Stomach (tissue), 9 donors: ENCODE measurements around the gene NPAS3. TPM values are rescaled to one million over a fixed set of nuclear protein-coding genes. Genes with fewer than 3 reads are reported as not detected.

Experiments used
- DNase-seq, 2 donors: peaks; one replicate each; pipeline versions ENCODE4 v3.0.0 to v3.0.0-alpha.2; 2013 to 2019
- H3K27ac ChIP-seq, 5 donors: fragments of 200-600 bp in 4 of 5; sonication (generic) in 4 of 5; one replicate each; pipeline ENCODE4 v1.5.1; 2013 to 2019; ENCODE audit warnings: mild to moderate bottlenecking in 1 of 5, moderate library complexity in 1 of 5
- H3K27me3 ChIP-seq, 3 donors: fragments of 200-600 bp; sonication (generic); one replicate each; pipeline ENCODE4 v1.5.1; 2017 to 2019; ENCODE audit warnings: mixed run types in 1 of 3
- H3K36me3 ChIP-seq, 4 donors: fragments of 200-600 bp; sonication (generic); 1 replicate in 3 of 4; 2 replicates in 1 of 4; pipeline ENCODE4 v1.5.1; 2016 to 2019
- H3K4me1 ChIP-seq, 4 donors: fragments of 200-600 bp; sonication (generic); one replicate each; pipeline ENCODE4 v1.5.1; 2016 to 2019
- H3K4me3 ChIP-seq, 4 donors: fragments of 200-600 bp; sonication (generic) in 3 of 4; one replicate each; pipeline ENCODE4 v1.5.1; 2016 to 2019; ENCODE audit warnings: mild to moderate bottlenecking in 1 of 4
- H3K9me3 ChIP-seq, 4 donors: fragments of 200-600 bp; sonication (generic); one replicate each; pipeline ENCODE4 v1.5.1; 2016 to 2019
- EP300 ChIP-seq: sonication (generic); formaldehyde crosslinking; IDR thresholded peaks from one replicate; pipeline ENCODE4 v1.6.1; 2017; ENCODE audit warnings: antibody characterized with exemption
- POLR2A ChIP-seq, 4 donors: fragments of 450-650 bp; IDR thresholded peaks; one replicate each; pipeline ENCODE4 v1.6.1; 2016; ENCODE audit warnings: antibody characterized with exemption in 4 of 4, control low read depth in 2 of 4, mild to moderate bottlenecking in 1 of 4, moderate library complexity in 1 of 4
- POLR2AphosphoS5 ChIP-seq, 3 donors: sonication (generic); formaldehyde crosslinking; IDR thresholded peaks; one replicate each; pipeline ENCODE4 v1.6.1; 2016; ENCODE audit warnings: antibody characterized with exemption in 3 of 3
- WGBS, 5 donors: extraction: QIAGEN DNeasy Blood & Tissue Kit in 3 of 5; methylation state at CpG; one replicate each; pipeline versions ENCODE4 v1.1.5 to v1.1.7; 2013 to 2018; 5-methylcytosine and 5-hydroxymethylcytosine counted together
- intact Hi-C: fragments of 100-400 bp; cut with DNase I; formaldehyde crosslinking; loops from one replicate; pipeline ENCODE4 v1.15.1; 2023; ENCODE audit warnings: low total_unique reads
- polyA plus RNA-seq, 3 donors: library from polyadenylated mRNA; stranded (reverse); fragments of 200-250 nt; gene quantifications; one replicate each; pipeline ENCODE4 v1.2.3, GENCODE V29; 2013
- total RNA-seq, 5 donors: library from RNA; depleted of rRNA; stranded (reverse); fragments of >200 nt; gene quantifications; one replicate each; pipeline versions ENCODE4 v1.1.0 to v1.2.3, GENCODE V29; 2014 to 2016
- TF ChIP-seq, protein P1 (sequence below), 7 experiments: fragments of 450-650 bp in 4 of 7; fragments of 200-600 bp in 3 of 7; sonication (generic) in 3 of 7; IDR thresholded peaks; one replicate each; pipeline ENCODE4 v1.5.1; 2016 to 2019; ENCODE audit warnings: antibody characterized with exemption in 7 of 7, control low read depth in 2 of 7, mild to moderate bottlenecking in 1 of 7
- donor health status: healthy with polysubstance abuse.
- donor health status: Bipolar disorder and iron deficiency.
- donor health status: healthy.

The NPAS3 gene
- total and polyA plus RNA-seq, 8 donors = under 0.01 to 7.9 (median 0.76) TPM; not detected in 1

DNA sequence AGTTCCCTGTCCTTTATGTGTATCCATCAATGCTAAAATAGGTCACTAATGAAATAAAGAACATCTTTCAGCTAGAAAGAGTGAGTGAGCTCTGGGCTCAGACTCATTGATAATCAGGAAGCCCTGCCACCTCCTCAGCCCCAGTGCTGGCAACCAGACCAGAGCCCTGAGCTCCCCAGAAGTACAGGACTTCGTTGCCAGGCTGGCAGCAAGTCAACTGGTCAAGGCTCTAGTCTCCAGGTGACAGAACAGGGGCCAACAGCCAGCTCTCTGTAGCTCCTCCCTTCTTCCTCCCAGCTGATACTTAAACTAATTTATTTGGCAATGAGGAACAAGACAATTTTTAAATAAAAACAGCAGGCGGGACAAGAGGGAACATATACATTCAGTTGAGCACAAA lies 866.9 kb downstream of the NPAS3 start:
- H3K36me3 ChIP-seq = no peaks in the 10 kb centered on the region
- no peak for DNase-seq
- intact Hi-C loops = no loop called here
- H3K9me3 ChIP-seq = no peaks in the 10 kb centered on the region
- H3K4me1 ChIP-seq = peaks cover 0 to 1% (median 0%) of the 10 kb centered on the region in 4 donors
- H3K27me3 ChIP-seq = peaks cover 0 to 14% (median 5%) of the 10 kb centered on the region in 3 donors
- TF ChIP-seq POLR2A (IDR thresholded peaks at IDR 0.05) = no peak
- TF ChIP-seq EP300 = no peak
- TF ChIP-seq, protein P1, sequence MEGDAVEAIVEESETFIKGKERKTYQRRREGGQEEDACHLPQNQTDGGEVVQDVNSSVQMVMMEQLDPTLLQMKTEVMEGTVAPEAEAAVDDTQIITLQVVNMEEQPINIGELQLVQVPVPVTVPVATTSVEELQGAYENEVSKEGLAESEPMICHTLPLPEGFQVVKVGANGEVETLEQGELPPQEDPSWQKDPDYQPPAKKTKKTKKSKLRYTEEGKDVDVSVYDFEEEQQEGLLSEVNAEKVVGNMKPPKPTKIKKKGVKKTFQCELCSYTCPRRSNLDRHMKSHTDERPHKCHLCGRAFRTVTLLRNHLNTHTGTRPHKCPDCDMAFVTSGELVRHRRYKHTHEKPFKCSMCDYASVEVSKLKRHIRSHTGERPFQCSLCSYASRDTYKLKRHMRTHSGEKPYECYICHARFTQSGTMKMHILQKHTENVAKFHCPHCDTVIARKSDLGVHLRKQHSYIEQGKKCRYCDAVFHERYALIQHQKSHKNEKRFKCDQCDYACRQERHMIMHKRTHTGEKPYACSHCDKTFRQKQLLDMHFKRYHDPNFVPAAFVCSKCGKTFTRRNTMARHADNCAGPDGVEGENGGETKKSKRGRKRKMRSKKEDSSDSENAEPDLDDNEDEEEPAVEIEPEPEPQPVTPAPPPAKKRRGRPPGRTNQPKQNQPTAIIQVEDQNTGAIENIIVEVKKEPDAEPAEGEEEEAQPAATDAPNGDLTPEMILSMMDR (IDR thresholded peaks at IDR 0.05) = no peak
- H3K27ac ChIP-seq = no peak overlapping the region
- no peak overlapping the region for H3K4me3 ChIP-seq
- WGBS, 5 donors = 12 to 54% (median 37%) methylated on average over 2 of the region's 2 CpGs

GRCh38 chr14:33806905-33807304 lies 868.2 kb downstream of the NPAS3 start:
- Histone ChIP-seq H3K27ac (no peak overlapping the region), H3K4me3 (no peak overlapping the region), H3K36me3 (no peaks in the 10 kb centered on the region), H3K27me3 (peaks cover 0 to 6% (median 0%) of the 10 kb centered on the region in 3 donors), H3K9me3 (no peaks in the 10 kb centered on the region), H3K4me1 (no peaks in the 10 kb centered on the region)
- intact Hi-C loops = no loop called here
- no peak for DNase-seq
- 53 to 74% (median 61%) methylated on average over 2 of the region's 2 CpGs for WGBS, 5 donors
- TF ChIP-seq, protein P1 (IDR thresholded peaks at IDR 0.05) = no peak
- TF ChIP-seq POLR2A (IDR thresholded peaks at IDR 0.05) (no peak), POLR2AphosphoS5 (IDR thresholded peaks at IDR 0.05) (no peak), EP300 (no peak)

DNA sequence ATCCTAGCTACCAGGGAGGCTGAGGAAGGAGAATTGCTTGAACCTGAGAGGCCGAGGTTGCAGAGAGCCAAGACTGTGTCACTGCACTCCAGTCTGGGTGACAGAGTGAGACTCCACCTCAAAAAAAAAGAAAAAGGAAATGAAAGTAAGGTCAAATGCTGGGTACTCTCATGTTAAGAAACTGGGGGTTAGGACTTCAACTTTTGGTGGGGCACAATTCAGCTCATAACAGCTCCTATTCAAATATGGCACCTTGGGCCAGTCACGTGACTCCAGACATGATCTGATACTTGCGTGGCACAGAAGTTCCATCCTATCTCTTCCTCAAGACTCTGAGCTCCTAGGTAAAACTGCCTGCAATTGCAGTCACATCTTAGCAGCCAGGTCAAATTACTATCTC lies 869.5 kb downstream of the NPAS3 start:
- H3K4me3 ChIP-seq = no peak overlapping the region
- no peaks in the 10 kb centered on the region for H3K36me3 ChIP-seq
- H3K4me1 ChIP-seq = no peaks in the 10 kb centered on the region
- H3K27me3 ChIP-seq = peaks cover 0 to 9% (median 0%) of the 10 kb centered on the region in 3 donors
- no peak for TF ChIP-seq EP300
- TF ChIP-seq POLR2AphosphoS5 (IDR thresholded peaks at IDR 0.05) = no peak
- no peak for TF ChIP-seq POLR2A (IDR thresholded peaks at IDR 0.05)
- TF ChIP-seq, protein P1 (IDR thresholded peaks at IDR 0.05) = no peak
- intact Hi-C loops = no loop called here
- H3K9me3 ChIP-seq = no peaks in the 10 kb centered on the region
- no peak overlapping the region for H3K27ac ChIP-seq
- 59 to 83% (median 64%) methylated on average over 3 of the region's 3 CpGs for WGBS, 5 donors
- no peak for DNase-seq

DNA sequence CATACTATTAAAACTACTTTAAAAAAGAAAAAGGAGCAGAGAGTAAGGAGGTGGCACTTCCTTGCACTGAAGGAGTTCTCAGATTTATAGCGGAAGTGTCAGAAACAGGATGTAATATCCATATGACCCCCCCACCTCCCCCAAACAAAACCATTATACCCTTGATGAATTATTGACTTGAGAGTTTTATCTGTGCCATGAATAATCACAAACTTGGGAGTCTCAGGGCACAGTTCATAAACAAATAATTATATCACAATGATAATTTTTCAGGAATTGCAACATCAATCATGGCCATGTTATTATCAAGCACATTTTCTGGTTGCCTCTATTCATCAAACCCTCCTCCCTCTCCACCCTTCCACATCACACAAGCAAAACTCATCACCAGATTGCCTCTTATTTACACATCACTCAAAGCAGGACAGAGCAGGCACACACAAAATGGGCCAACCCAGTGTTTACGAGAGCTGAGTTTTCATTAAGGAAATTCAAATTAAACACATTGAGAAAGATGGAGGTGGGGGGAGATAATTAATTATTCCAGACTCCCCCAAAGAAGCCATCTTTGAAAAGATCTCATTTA lies 870.8 kb downstream of the NPAS3 start:
- no peak overlapping the region for H3K27ac ChIP-seq
- WGBS, 5 donors = 83 to 92% (median 90%) methylated on average over 2 of the region's 2 CpGs
- H3K27me3 ChIP-seq = peaks cover 0 to 9% (median 0%) of the 10 kb centered on the region in 3 donors
- intact Hi-C loops = no loop called here
- no peaks in the 10 kb centered on the region for H3K36me3 ChIP-seq
- no peak overlapping the region for H3K4me3 ChIP-seq
- H3K4me1 ChIP-seq = no peaks in the 10 kb centered on the region
- no peaks in the 10 kb centered on the region for H3K9me3 ChIP-seq
- no peak for DNase-seq
- TF ChIP-seq, protein P1 (IDR thresholded peaks at IDR 0.05) = no peak
- TF ChIP-seq POLR2AphosphoS5 (IDR thresholded peaks at IDR 0.05) = no peak
- TF ChIP-seq POLR2A (IDR thresholded peaks at IDR 0.05) = no peak
- TF ChIP-seq EP300 = no peak
